Hepatocyte (in vitro differentiated cells): ENCODE measurements around the gene CA11. TPM values are rescaled to one million over a fixed set of nuclear protein-coding genes. Genes with fewer than 3 reads are reported as not detected.
"Not testable (repeated sequence)": the region's sequence is repeated elsewhere in the genome, so short reads cannot be mapped to it uniquely, and the experiment has no call there.

ENCODE experiments used
- DNase-seq: peaks from one replicate; pipeline ENCODE4 v3.0.0-alpha.2; 2016; ENCODE audit warnings: low spot score
- H2AFZ ChIP-seq: fragments of 200-600 bp; sonication (generic); 2 replicates; pipeline ENCODE4 v1.6.0; 2016; ENCODE audit warnings: antibody characterized with exemption, mild to moderate bottlenecking
- H3K27ac ChIP-seq: fragments of 200-600 bp; sonication (generic); 2 replicates; pipeline ENCODE4 v1.5.1; 2016; ENCODE audit warnings: mild to moderate bottlenecking
- H3K27me3 ChIP-seq: fragments of 200-600 bp; sonication (generic); 2 replicates; pipeline ENCODE4 v1.6.1; 2016
- H3K36me3 ChIP-seq: fragments of 200-600 bp; sonication (generic); replicated peaks from 2 replicates; pipeline ENCODE4 v1.5.1; 2016; ENCODE audit warnings: low read depth; ENCODE audit not compliant: insufficient read depth
- H3K4me1 ChIP-seq: fragments of 200-600 bp; sonication (generic); 2 replicates; pipeline ENCODE4 v1.5.1; 2016; ENCODE audit warnings: mild to moderate bottlenecking, moderate library complexity; ENCODE audit not compliant: insufficient read depth
- H3K4me2 ChIP-seq: fragments of 200-600 bp; sonication (generic); 2 replicates; pipeline ENCODE4 v1.6.0; 2016
- H3K4me3 ChIP-seq: fragments of 200-600 bp; sonication (generic); 2 replicates; pipeline ENCODE4 v1.5.1; 2016; ENCODE audit warnings: mild to moderate bottlenecking
- H3K79me2 ChIP-seq: fragments of 200-600 bp; sonication (generic); 2 replicates; pipeline ENCODE4 v1.6.0; 2017; ENCODE audit warnings: mild to moderate bottlenecking
- H3K9me2 ChIP-seq: fragments of 200-600 bp; sonication (generic); replicated peaks from 2 replicates; pipeline ENCODE4 v1.6.0; 2017; ENCODE audit warnings: mild to moderate bottlenecking; ENCODE audit not compliant: insufficient read depth
- H3K9me3 ChIP-seq: fragments of 200-600 bp; sonication (generic); 2 replicates; pipeline ENCODE4 v1.5.1; 2016; ENCODE audit warnings: low read depth, mild to moderate bottlenecking
- H4K20me1 ChIP-seq: fragments of 200-600 bp; sonication (generic); 2 replicates; pipeline ENCODE4 v1.6.0; 2016; ENCODE audit warnings: mild to moderate bottlenecking; ENCODE audit not compliant: insufficient read depth, poor library complexity, severe bottlenecking
- EZH2 ChIP-seq: fragments of 200-600 bp; sonication (generic); IDR thresholded peaks from 2 replicates; pipeline ENCODE4 v1.6.1; 2016; ENCODE audit warnings: antibody characterized with exemption, mild to moderate bottlenecking, borderline replicate concordance
- EZH2phosphoT487 ChIP-seq: fragments of 200-600 bp; sonication (generic); IDR thresholded peaks from one replicate; pipeline ENCODE4 v1.6.1; 2018; ENCODE audit warnings: antibody characterized with exemption, mild to moderate bottlenecking, low read depth, moderate library complexity; ENCODE audit not compliant: unreplicated experiment, severe bottlenecking
- WGBS: methylation state at CpG from one replicate; pipeline ENCODE4 v1.1.6; 2016; ENCODE audit warnings: low lambda C conversion rate; ENCODE audit errors: missing lambda C conversion rate; 5-methylcytosine and 5-hydroxymethylcytosine counted together
- polyA plus RNA-seq: library from polyadenylated mRNA; unstranded; fragments of >200 nt; fragmentation: Nextera tagmentation; extraction: Ambion mirVana; gene quantifications from 2 replicates; pipeline ENCODE4 v1.2.1, GENCODE V29; 2016
- total RNA-seq: library from RNA; depleted of rRNA; stranded (reverse); fragments of >200 nt; gene quantifications from 2 replicates; pipeline ENCODE4 v1.2.3, GENCODE V29; 2014
- TF ChIP-seq, protein P1 (sequence below): fragments of 200-600 bp; sonication (generic); IDR thresholded peaks from 2 replicates; pipeline ENCODE4 v1.5.1; 2016; ENCODE audit warnings: antibody characterized with exemption, mild to moderate bottlenecking; ENCODE audit not compliant: poor library complexity

Gene CA11
- 11.7 and 12.0 TPM in 2 replicates for total RNA-seq
- polyA plus RNA-seq = 43.6 and 48.6 TPM in 2 replicates

- Histone ChIP-seq H3K36me3 (no peaks in the 10 kb centered on the region), H3K9me3 (no peaks in the 10 kb centered on the region), H3K4me2 (peak within 1 kb of the TSS; percentile 99), H3K4me3 (peak within 1 kb of the TSS; percentile 57), H3K79me2 (no peaks in the 10 kb centered on the region), H3K9me2 (no peaks in the 10 kb centered on the region), H2AFZ (peak within 1 kb of the TSS; percentile 97), H3K27me3 (no peaks in the 10 kb centered on the region), H4K20me1 (no peaks in the 10 kb centered on the region), H3K27ac (peak within 1 kb of the TSS; percentile 91), H3K4me1 (peaks cover 11% of the 10 kb centered on the region)
- TF ChIP-seq EZH2 = no peak
- TF ChIP-seq, protein P1, sequence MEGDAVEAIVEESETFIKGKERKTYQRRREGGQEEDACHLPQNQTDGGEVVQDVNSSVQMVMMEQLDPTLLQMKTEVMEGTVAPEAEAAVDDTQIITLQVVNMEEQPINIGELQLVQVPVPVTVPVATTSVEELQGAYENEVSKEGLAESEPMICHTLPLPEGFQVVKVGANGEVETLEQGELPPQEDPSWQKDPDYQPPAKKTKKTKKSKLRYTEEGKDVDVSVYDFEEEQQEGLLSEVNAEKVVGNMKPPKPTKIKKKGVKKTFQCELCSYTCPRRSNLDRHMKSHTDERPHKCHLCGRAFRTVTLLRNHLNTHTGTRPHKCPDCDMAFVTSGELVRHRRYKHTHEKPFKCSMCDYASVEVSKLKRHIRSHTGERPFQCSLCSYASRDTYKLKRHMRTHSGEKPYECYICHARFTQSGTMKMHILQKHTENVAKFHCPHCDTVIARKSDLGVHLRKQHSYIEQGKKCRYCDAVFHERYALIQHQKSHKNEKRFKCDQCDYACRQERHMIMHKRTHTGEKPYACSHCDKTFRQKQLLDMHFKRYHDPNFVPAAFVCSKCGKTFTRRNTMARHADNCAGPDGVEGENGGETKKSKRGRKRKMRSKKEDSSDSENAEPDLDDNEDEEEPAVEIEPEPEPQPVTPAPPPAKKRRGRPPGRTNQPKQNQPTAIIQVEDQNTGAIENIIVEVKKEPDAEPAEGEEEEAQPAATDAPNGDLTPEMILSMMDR = peak; percentile 93
- 0% methylated on average over 7 of the region's 33 CpGs for WGBS
- DNase-seq = peak; percentile 94
Measured at GRCh38 chr19:48646001-48646721, at the start of gene CA11. CA11 (minus strand) TSS chr19:48646187; CDS start chr19:48645632, 555 bp downstream.

GRCh38 chr19:48693629-48694028 lies 47.6 kb upstream of the CA11 start:
- whole genome bisulfite sequencing = 89% methylated on average over 9 of the region's 9 CpGs
- not testable (repeated sequence) for H3K27me3 ChIP-seq, H3K79me2 ChIP-seq, DNase-seq, H3K4me3 ChIP-seq, H4K20me1 ChIP-seq, H3K36me3 ChIP-seq, H3K9me2 ChIP-seq, H3K4me2 ChIP-seq, H3K27ac ChIP-seq, H2AFZ ChIP-seq, H3K9me3 ChIP-seq
- peaks cover 16% of the 10 kb centered on the region for H3K4me1 ChIP-seq

- H3K4me3 ChIP-seq = no peak overlapping the region
- H4K20me1 ChIP-seq = no peaks in the 10 kb centered on the region
- no peaks in the 10 kb centered on the region for H3K36me3 ChIP-seq
- H3K27ac ChIP-seq = no peak overlapping the region
- WGBS = 70% methylated on average over 7 of the region's 7 CpGs
- no peak overlapping the region for H3K4me2 ChIP-seq
- TF ChIP-seq, protein P1 = no peak
- no peak for TF ChIP-seq EZH2
- no peak for TF ChIP-seq EZH2phosphoT487
- no peak overlapping the region for H2AFZ ChIP-seq
- no peaks in the 10 kb centered on the region for H3K27me3 ChIP-seq
- peaks cover 17% of the 10 kb centered on the region for H3K4me1 ChIP-seq
- no peaks in the 10 kb centered on the region for H3K9me2 ChIP-seq
- DNase-seq = no peak
- H3K79me2 ChIP-seq = no peaks in the 10 kb centered on the region
- no peaks in the 10 kb centered on the region for H3K9me3 ChIP-seq
Measured at GRCh38 chr19:48689449-48689848, 43.5 kb upstream of the CA11 start.

DNA sequence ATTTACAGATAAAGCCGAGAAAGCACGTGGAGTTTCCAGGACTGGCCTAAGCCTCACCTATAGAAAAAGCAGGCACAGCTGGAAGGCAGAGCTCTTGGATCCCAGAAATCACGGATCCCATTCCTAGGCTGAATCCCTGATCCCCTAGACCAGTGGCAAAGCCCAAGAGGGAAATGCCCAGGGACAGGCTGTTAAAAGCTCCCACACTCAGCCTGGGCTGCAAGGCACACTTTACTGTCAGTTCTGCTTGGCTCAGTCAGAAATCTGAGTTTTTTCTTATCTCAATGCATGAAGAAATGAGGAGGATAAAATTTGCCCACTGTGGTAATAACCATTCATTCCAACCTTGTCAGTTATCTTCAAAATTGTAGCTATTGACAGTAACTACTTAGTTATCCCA lies 41.8 kb upstream of the CA11 start:
- no peaks in the 10 kb centered on the region for H3K79me2 ChIP-seq
- H3K27me3 ChIP-seq = no peaks in the 10 kb centered on the region
- peaks cover 21% of the 10 kb centered on the region for H3K4me1 ChIP-seq
- DNase-seq = no peak
- no peaks in the 10 kb centered on the region for H3K36me3 ChIP-seq
- H4K20me1 ChIP-seq = no peaks in the 10 kb centered on the region
- no peak overlapping the region for H3K4me3 ChIP-seq
- TF ChIP-seq EZH2phosphoT487 = no peak
- TF ChIP-seq, protein P1 = no peak
- 74% methylated on average over 3 of the region's 3 CpGs for WGBS
- H3K9me3 ChIP-seq = no peaks in the 10 kb centered on the region
- H3K9me2 ChIP-seq = no peaks in the 10 kb centered on the region
- peak overlapping the region; percentile 67 for H3K27ac ChIP-seq
- no peak overlapping the region for H2AFZ ChIP-seq
- H3K4me2 ChIP-seq = no peak overlapping the region

DNA sequence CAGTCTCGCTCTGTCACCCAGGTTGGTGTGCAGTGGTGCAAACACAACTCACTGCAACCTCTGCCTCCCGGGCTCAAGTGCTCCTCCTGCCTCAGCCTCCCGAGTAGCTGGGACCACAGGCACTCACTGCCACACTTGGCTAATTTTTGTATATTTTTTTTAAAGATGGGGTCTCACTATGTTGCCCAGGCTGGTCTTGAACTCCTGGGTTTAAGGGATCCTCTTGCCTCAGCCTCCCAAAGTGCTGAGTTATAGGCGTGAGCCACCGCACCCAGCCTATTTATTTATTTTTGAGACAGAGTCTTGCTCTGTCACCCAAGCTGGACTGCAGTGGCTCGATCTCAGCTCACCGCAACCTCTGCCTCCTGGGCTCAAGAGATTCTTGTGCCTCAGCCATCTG lies 40.6 kb upstream of the CA11 start:
- peaks cover 21% of the 10 kb centered on the region for H3K4me1 ChIP-seq
- not testable (repeated sequence) for DNase-seq, H3K27ac ChIP-seq, H4K20me1 ChIP-seq, H3K9me3 ChIP-seq, H3K27me3 ChIP-seq, H3K36me3 ChIP-seq, H3K4me3 ChIP-seq, H3K4me2 ChIP-seq, H3K79me2 ChIP-seq, H3K9me2 ChIP-seq, H2AFZ ChIP-seq
- WGBS = 98% methylated on average over 7 of the region's 7 CpGs
